Measurements from ENCODE around the gene ABCC3.

Gene ABCC3

GRCh38 chr17:50598487-50598886 is 36.2 kb upstream of the ABCC3 start:
- no peak overlapping the region for H3K27ac Mint-ChIP-seq
- H3K27me3 Mint-ChIP-seq, result peaks cover 29 to 40% of the 10 kb centered on the region in 2 donors
- DNase-seq (no peak), ATAC-seq (replicated peaks) (peak in 1 of 2 donors; percentile 42)
- no peak overlapping the region for H3K4me3 Mint-ChIP-seq
- H3K36me3 Mint-ChIP-seq, result no peaks in the 10 kb centered on the region
- no peaks in the 10 kb centered on the region for H3K9me3 Mint-ChIP-seq
- peaks cover 0 to 7% of the 10 kb centered on the region in 2 donors for H3K4me1 Mint-ChIP-seq

- Mint-ChIP-seq H3K4me1 (peaks cover 0 to 7% of the 10 kb centered on the region in 2 donors), H3K9me3 (no peaks in the 10 kb centered on the region), H3K27ac (no peak overlapping the region), H3K27me3 (peaks cover 41 to 49% of the 10 kb centered on the region in 2 donors), H3K36me3 (no peaks in the 10 kb centered on the region), H3K4me3 (no peak overlapping the region)
- ATAC-seq (replicated peaks) (no peak), DNase-seq (no peak)
Measured at GRCh38 chr17:50599606-50600005, 35.1 kb upstream of the ABCC3 start.

- H3K9me3 Mint-ChIP-seq, result no peaks in the 10 kb centered on the region
- no peak overlapping the region for H3K27ac Mint-ChIP-seq
- no peaks in the 10 kb centered on the region for H3K36me3 Mint-ChIP-seq
- peaks cover 55 to 59% of the 10 kb centered on the region in 2 donors for H3K27me3 Mint-ChIP-seq
- H3K4me3 Mint-ChIP-seq, result no peak overlapping the region
- ATAC-seq (replicated peaks), result no peak
- H3K4me1 Mint-ChIP-seq, result peaks cover 0 to 7% of the 10 kb centered on the region in 2 donors
- no peak for DNase-seq
Measured at GRCh38 chr17:50601823-50602375, 32.8 kb upstream of the ABCC3 start.

GRCh38 chr17:50602836-50603235 is 31.8 kb upstream of the ABCC3 start:
- ATAC-seq (replicated peaks) (no peak), DNase-seq (no peak)
- no peak overlapping the region for H3K27ac Mint-ChIP-seq
- H3K36me3 Mint-ChIP-seq, result no peaks in the 10 kb centered on the region
- H3K4me1 Mint-ChIP-seq, result peaks cover 0 to 7% of the 10 kb centered on the region in 2 donors
- no peaks in the 10 kb centered on the region for H3K9me3 Mint-ChIP-seq
- H3K27me3 Mint-ChIP-seq, result peaks cover 55 to 61% of the 10 kb centered on the region in 2 donors
- H3K4me3 Mint-ChIP-seq, result no peak overlapping the region

GRCh38 chr17:50603340-50603739 is 31.3 kb upstream of the ABCC3 start:
- no peaks in the 10 kb centered on the region for H3K36me3 Mint-ChIP-seq
- ATAC-seq (replicated peaks) (peak; percentile 65 to 66), DNase-seq (no peak)
- peaks cover 55 to 60% of the 10 kb centered on the region in 2 donors for H3K27me3 Mint-ChIP-seq
- no peak overlapping the region for H3K4me3 Mint-ChIP-seq
- H3K4me1 Mint-ChIP-seq, result peaks cover 0 to 7% of the 10 kb centered on the region in 2 donors
- H3K27ac Mint-ChIP-seq, result no peak overlapping the region
- H3K9me3 Mint-ChIP-seq, result no peaks in the 10 kb centered on the region

GRCh38 chr17:50604513-50604912 is 30.2 kb upstream of the ABCC3 start:
- Mint-ChIP-seq H3K4me3 (no peak overlapping the region), H3K27ac (no peak overlapping the region), H3K36me3 (no peaks in the 10 kb centered on the region), H3K27me3 (peaks cover 62 to 63% of the 10 kb centered on the region in 2 donors), H3K9me3 (no peaks in the 10 kb centered on the region), H3K4me1 (no peaks in the 10 kb centered on the region)
- no peak for DNase-seq
- no peak for ATAC-seq (replicated peaks)

- Mint-ChIP-seq H3K27ac (no peak overlapping the region), H3K36me3 (no peaks in the 10 kb centered on the region), H3K9me3 (no peaks in the 10 kb centered on the region), H3K4me1 (no peaks in the 10 kb centered on the region), H3K27me3 (peaks cover 63 to 68% of the 10 kb centered on the region in 2 donors), H3K4me3 (no peak overlapping the region)
- DNase-seq (no peak), ATAC-seq (replicated peaks) (no peak)
Measured at GRCh38 chr17:50605429-50605828, 29.3 kb upstream of the ABCC3 start.

GRCh38 chr17:50607522-50608175 is 27.0 kb upstream of the ABCC3 start:
- ATAC-seq (replicated peaks) (no peak), DNase-seq (no peak)
- Mint-ChIP-seq H3K36me3 (no peaks in the 10 kb centered on the region), H3K27ac (no peak overlapping the region), H3K4me3 (no peak overlapping the region), H3K9me3 (no peaks in the 10 kb centered on the region), H3K27me3 (peaks cover 52 to 62% of the 10 kb centered on the region in 2 donors), H3K4me1 (no peaks in the 10 kb centered on the region)

GRCh38 chr17:50608700-50609379 is 25.8 kb upstream of the ABCC3 start:
- ATAC-seq (replicated peaks) (no peak), DNase-seq (no peak)
- no peak overlapping the region for H3K4me3 Mint-ChIP-seq
- peaks cover 0 to 3% of the 10 kb centered on the region in 2 donors for H3K4me1 Mint-ChIP-seq
- no peaks in the 10 kb centered on the region for H3K36me3 Mint-ChIP-seq
- no peak overlapping the region for H3K27ac Mint-ChIP-seq
- no peaks in the 10 kb centered on the region for H3K9me3 Mint-ChIP-seq
- H3K27me3 Mint-ChIP-seq, result peaks cover 49 to 53% of the 10 kb centered on the region in 2 donors

- no peak for DNase-seq
- H3K4me1 Mint-ChIP-seq, result peaks cover 1 to 10% of the 10 kb centered on the region in 2 donors
- H3K4me3 Mint-ChIP-seq, result no peak overlapping the region
- no peak overlapping the region for H3K27ac Mint-ChIP-seq
- H3K9me3 Mint-ChIP-seq, result no peaks in the 10 kb centered on the region
- peaks cover 49 to 53% of the 10 kb centered on the region in 2 donors for H3K27me3 Mint-ChIP-seq
- no peak for ATAC-seq (replicated peaks)
- no peaks in the 10 kb centered on the region for H3K36me3 Mint-ChIP-seq
Measured at GRCh38 chr17:50609380-50610074, 25.2 kb upstream of the ABCC3 start.

- no peak for DNase-seq
- Mint-ChIP-seq H3K9me3 (no peaks in the 10 kb centered on the region), H3K27me3 (peaks cover 44 to 45% of the 10 kb centered on the region in 2 donors), H3K36me3 (no peaks in the 10 kb centered on the region), H3K4me1 (peaks cover 1 to 13% of the 10 kb centered on the region in 2 donors), H3K27ac (no peak overlapping the region), H3K4me3 (no peak overlapping the region)
- no peak for ATAC-seq (replicated peaks)
Measured at GRCh38 chr17:50611634-50612033, 23.0 kb upstream of the ABCC3 start.

GRCh38 chr17:50612281-50612680 is 22.4 kb upstream of the ABCC3 start:
- ATAC-seq (replicated peaks), result no peak
- no peak overlapping the region for H3K27ac Mint-ChIP-seq
- H3K4me3 Mint-ChIP-seq, result no peak overlapping the region
- DNase-seq, result no peak
- peaks cover 41 to 45% of the 10 kb centered on the region in 2 donors for H3K27me3 Mint-ChIP-seq
- H3K36me3 Mint-ChIP-seq, result no peaks in the 10 kb centered on the region
- peaks cover 1 to 13% of the 10 kb centered on the region in 2 donors for H3K4me1 Mint-ChIP-seq
- H3K9me3 Mint-ChIP-seq, result no peaks in the 10 kb centered on the region

- ATAC-seq (replicated peaks), result no peak
- Mint-ChIP-seq H3K36me3 (no peaks in the 10 kb centered on the region), H3K4me3 (no peak overlapping the region), H3K9me3 (no peaks in the 10 kb centered on the region), H3K27ac (no peak overlapping the region), H3K27me3 (peaks cover 43 to 50% of the 10 kb centered on the region in 2 donors), H3K4me1 (peaks cover 1 to 13% of the 10 kb centered on the region in 2 donors)
- DNase-seq, result no peak
Measured at GRCh38 chr17:50613007-50613992, 21.4 kb upstream of the ABCC3 start.

Measured in stimulated activated naive B cell treated with anti-CD40 and anti-IgM and Interleukin-4, amounts not matched to agents 10 μg/mL and 1 μg/mL and 100 μg/mL, for 72 hours (primary cell).